Common myeloid progenitor, CD34-positive (primary cell): ENCODE measurements around the gene MAN1A2.

Source experiments
- CTCF ChIA-PET: fragments of 350-600 bp; sonication (Branson Sonifier 250); formaldehyde crosslinking; loops from one replicate; lab custom pipeline; 2021; ENCODE audit warnings: antibody characterized with exemption; lab: Charles Lee
- POLR2A ChIA-PET: fragments of 350-600 bp; sonication (Branson Sonifier 250); formaldehyde crosslinking; loops from one replicate; lab custom pipeline; 2021; ENCODE audit warnings: antibody characterized with exemption; lab: Charles Lee
- DNase-seq, 3 donors: peaks; one replicate each; pipeline versions ENCODE4 v3.0.0 to v3.0.0-alpha.2; 2013
- H3K27ac ChIP-seq, 2 experiments: 1 replicate in 1 of 2; 2 replicates in 1 of 2; pipeline ENCODE4 v1.7.0; 2013; ENCODE audit warnings: inconsistent platforms in 2 of 2, low read length in 2 of 2, mild to moderate bottlenecking in 2 of 2, low read depth in 1 of 2, moderate library complexity in 1 of 2; ENCODE audit not compliant: severe bottlenecking in 2 of 2, insufficient read depth in 1 of 2, poor library complexity in 1 of 2
- H3K27me3 ChIP-seq, 5 experiments: replicated peaks in 2 of 5; 1 replicate in 3 of 5; 2 replicates in 2 of 5; pipeline versions ENCODE4 v1.6.1 to v1.7.0; 2013; ENCODE audit warnings: low read length in 4 of 5, mild to moderate bottlenecking in 2 of 5, moderate library complexity in 2 of 5, inconsistent platforms in 1 of 5; ENCODE audit not compliant: insufficient read depth in 5 of 5, control insufficient read depth in 4 of 5
- H3K36me3 ChIP-seq, 4 experiments: 1 replicate in 2 of 4; 2 replicates in 2 of 4; pipeline versions ENCODE4 v1.6.1 to v1.7.0; 2013; ENCODE audit warnings: low read length in 3 of 4, control low read depth in 1 of 4, mild to moderate bottlenecking in 1 of 4; ENCODE audit not compliant: control insufficient read depth in 4 of 4, insufficient read depth in 4 of 4
- H3K4me1 ChIP-seq, 4 experiments: 1 replicate in 3 of 4; 2 replicates in 1 of 4; pipeline versions ENCODE4 v1.6.1 to v1.7.1; 2013; ENCODE audit warnings: low read length in 3 of 4, mild to moderate bottlenecking in 3 of 4, control low read depth in 1 of 4, inconsistent platforms in 1 of 4, moderate library complexity in 1 of 4; ENCODE audit not compliant: control insufficient read depth in 4 of 4, insufficient read depth in 4 of 4; ENCODE audit errors: control extremely low read depth in 1 of 4
- H3K4me3 ChIP-seq, 7 experiments: 1 replicate in 4 of 7; 2 replicates in 3 of 7; pipeline versions ENCODE4 v1.5.1 to v1.7.0; 2013; ENCODE audit warnings: mild to moderate bottlenecking in 7 of 7, low read length in 6 of 7, moderate library complexity in 6 of 7, inconsistent platforms in 2 of 7, low read depth in 2 of 7, control low read depth in 1 of 7; ENCODE audit not compliant: insufficient read depth in 4 of 7, control insufficient read depth in 1 of 7; ENCODE audit errors: extremely low read depth in 1 of 7
- H3K9me3 ChIP-seq, 5 experiments: 1 replicate in 4 of 5; 2 replicates in 1 of 5; pipeline versions ENCODE4 v1.6.1 to v1.7.1; 2013; ENCODE audit warnings: low read length in 4 of 5, mild to moderate bottlenecking in 2 of 5, inconsistent platforms in 1 of 5, low read depth in 1 of 5, moderate library complexity in 1 of 5; ENCODE audit not compliant: control insufficient read depth in 4 of 5, insufficient read depth in 2 of 5; ENCODE audit errors: control extremely low read depth in 1 of 5
- WGBS: methylation state at CpG from one replicate; pipeline ENCODE4 v1.1.5; 2013; ENCODE audit not compliant: insufficient coverage; 5-methylcytosine and 5-hydroxymethylcytosine counted together

Gene MAN1A2

DNA sequence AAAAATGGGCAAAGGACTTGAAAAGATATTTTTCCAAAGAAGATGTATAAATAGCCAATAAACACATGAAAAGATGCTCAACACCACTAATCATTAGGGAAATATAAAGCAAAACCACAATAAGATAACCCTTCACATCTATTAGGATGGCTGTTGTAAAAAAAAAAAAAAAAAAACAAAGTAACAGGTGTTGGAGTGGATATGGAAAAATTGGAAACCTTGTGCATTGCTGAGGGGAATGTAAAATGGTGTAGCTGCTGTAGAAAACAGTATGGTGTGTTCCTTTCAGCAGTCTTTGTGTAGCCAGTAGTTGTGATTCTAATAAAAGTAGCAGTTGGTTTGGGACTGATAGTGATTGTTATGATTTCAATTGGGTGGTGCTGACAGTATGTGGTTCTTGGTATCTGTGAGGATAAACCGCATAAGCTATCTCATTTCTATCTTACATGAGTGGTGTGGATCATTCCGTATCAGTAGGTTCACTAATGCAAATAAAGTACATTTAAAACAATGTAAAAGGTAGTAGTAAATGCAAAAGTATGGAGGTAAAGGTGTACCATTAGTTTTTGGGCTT, 19.9 kb downstream of the MAN1A2 start:
- peaks cover 0 to 2% (median 0%) of the 10 kb centered on the region in 4 experiments for H3K36me3 ChIP-seq
- DNase-seq = no peak
- H3K4me1 ChIP-seq = peaks cover 0 to 6% (median 0%) of the 10 kb centered on the region in 4 experiments
- H3K9me3 ChIP-seq = peaks cover 0 to 23% (median 4%) of the 10 kb centered on the region in 5 experiments
- H3K27me3 ChIP-seq = no peaks in the 10 kb centered on the region
- POLR2A ChIA-PET = no interaction called here
- H3K27ac ChIP-seq = no peak overlapping the region
- CTCF ChIA-PET = no interaction called here
- H3K4me3 ChIP-seq = no peak overlapping the region
- WGBS = no CpG with 5 or more reads among the region's 2 CpGs

DNA sequence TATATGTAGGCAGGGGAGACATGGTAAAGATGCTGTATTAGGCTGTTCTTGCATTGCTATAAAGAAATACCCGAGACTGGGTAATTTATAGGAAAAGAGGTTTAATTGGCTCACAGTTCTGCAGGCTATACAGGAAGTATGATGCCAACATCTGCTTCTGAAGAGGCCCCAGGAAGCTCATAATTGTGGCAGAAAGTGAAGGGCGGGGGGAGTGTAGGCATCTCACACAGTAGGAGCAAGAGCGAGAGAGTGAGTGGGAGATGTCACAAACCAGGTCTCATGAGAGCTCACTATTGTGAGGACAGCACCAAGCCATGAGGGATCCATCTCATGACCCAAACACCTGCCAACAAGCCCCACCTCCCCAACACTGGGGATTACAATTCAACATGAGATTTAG, 21.1 kb downstream of the MAN1A2 start:
- peak in 1 of 3 donors; percentile 25 for DNase-seq
- H3K4me3 ChIP-seq = no peak overlapping the region
- ChIA-PET POLR2A (no interaction called here), CTCF (no interaction called here)
- H3K4me1 ChIP-seq = peaks cover 0 to 6% (median 0%) of the 10 kb centered on the region in 4 experiments
- H3K27ac ChIP-seq = no peak overlapping the region
- peaks cover 0 to 2% (median 0%) of the 10 kb centered on the region in 4 experiments for H3K36me3 ChIP-seq
- WGBS = 73% methylated on average over 1 of the region's 3 CpGs
- peaks cover 0 to 16% (median 3%) of the 10 kb centered on the region in 5 experiments for H3K9me3 ChIP-seq
- H3K27me3 ChIP-seq = no peaks in the 10 kb centered on the region

GRCh38 chr1:117389284-117389683, 22.0 kb downstream of the MAN1A2 start:
- ChIA-PET POLR2A (no interaction called here), CTCF (no interaction called here)
- Histone ChIP-seq H3K4me1 (peaks cover 0 to 6% (median 0%) of the 10 kb centered on the region in 4 experiments), H3K27ac (no peak overlapping the region), H3K4me3 (no peak overlapping the region), H3K9me3 (peaks cover 0 to 9% (median 0%) of the 10 kb centered on the region in 5 experiments), H3K36me3 (peaks cover 0 to 2% (median 0%) of the 10 kb centered on the region in 4 experiments), H3K27me3 (no peaks in the 10 kb centered on the region)
- 90% methylated on average over 3 of the region's 3 CpGs for whole genome bisulfite sequencing
- DNase-seq = no peak

DNA sequence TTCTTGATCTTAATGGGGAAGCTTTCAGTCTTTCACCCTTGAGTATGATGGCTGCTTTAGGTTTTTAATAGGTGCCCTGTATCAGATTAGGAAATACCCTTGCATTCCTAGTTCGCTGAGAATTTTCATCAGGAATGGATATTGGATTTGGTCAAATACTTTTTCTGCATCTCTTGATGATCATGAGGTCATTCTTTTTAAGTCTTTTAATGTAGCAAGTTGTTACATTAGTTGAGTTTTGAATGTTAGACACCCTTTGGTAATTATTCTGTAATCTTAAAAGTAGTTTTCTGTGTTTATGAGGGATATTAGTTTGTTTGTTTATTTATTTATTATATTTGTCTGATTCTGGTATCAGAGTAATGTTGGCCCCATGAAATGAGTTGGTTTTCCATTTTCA, 22.5 kb downstream of the MAN1A2 start:
- Histone ChIP-seq H3K9me3 (peaks cover 0 to 4% (median 0%) of the 10 kb centered on the region in 5 experiments), H3K27ac (no peak overlapping the region), H3K4me1 (peaks cover 0 to 6% (median 0%) of the 10 kb centered on the region in 4 experiments), H3K36me3 (peaks cover 0 to 2% (median 0%) of the 10 kb centered on the region in 4 experiments), H3K4me3 (no peak overlapping the region), H3K27me3 (no peaks in the 10 kb centered on the region)
- ChIA-PET POLR2A (no interaction called here), CTCF (no interaction called here)
- 86% methylated on average over 1 of the region's 1 CpG for WGBS
- no peak for DNase-seq

DNA sequence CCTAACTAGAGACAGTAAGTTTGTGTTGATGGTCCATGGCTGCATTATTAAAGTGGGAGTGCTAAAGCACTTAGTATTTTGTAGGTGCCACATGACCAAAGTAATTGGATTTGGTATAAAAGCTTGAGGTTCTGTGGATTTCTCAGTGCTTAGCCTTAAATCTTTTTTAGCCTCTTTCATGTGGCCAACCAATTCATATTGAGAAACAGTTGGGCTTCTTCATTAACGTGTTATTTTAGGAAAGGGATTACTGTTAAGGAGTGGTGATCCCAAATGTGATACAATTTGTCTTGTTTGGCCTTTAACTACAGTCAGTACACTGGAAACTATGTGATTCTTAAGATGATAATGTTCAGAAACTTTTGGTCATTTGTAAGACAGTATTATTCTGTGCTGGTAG, 25.5 kb downstream of the MAN1A2 start:
- 60% methylated on average over 1 of the region's 1 CpG for WGBS
- Histone ChIP-seq H3K9me3 (peaks cover 0 to 2% (median 0%) of the 10 kb centered on the region in 5 experiments), H3K4me1 (peaks cover 0 to 6% (median 0%) of the 10 kb centered on the region in 4 experiments), H3K27ac (no peak overlapping the region), H3K36me3 (peaks cover 0 to 3% (median 0%) of the 10 kb centered on the region in 4 experiments), H3K4me3 (no peak overlapping the region), H3K27me3 (no peaks in the 10 kb centered on the region)
- CTCF ChIA-PET = no interaction called here
- POLR2A ChIA-PET = no interaction called here
- DNase-seq = no peak

DNA sequence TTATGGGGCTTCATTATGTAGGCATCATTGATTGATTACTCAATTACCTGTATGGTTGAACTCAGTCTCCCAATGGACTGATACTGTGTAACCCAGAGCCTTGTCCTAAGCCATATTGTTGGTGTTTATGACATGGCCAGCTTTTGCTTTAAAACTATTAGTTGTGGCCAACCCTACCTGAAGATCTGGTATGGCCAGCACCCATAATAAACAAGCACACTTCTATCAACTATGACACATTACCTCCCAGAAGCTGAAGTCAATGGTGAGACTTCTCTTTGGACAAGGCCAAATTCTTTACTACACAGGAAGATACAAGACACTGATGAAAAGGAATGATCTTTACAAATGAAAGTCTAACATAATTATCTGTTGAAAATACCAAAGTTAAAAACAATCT, 28.8 kb downstream of the MAN1A2 start:
- no peak overlapping the region for H3K4me3 ChIP-seq
- ChIA-PET CTCF (no interaction called here), POLR2A (no interaction called here)
- peaks cover 0 to 6% (median 0%) of the 10 kb centered on the region in 5 experiments for H3K9me3 ChIP-seq
- DNase-seq = no peak
- H3K27ac ChIP-seq = no peak overlapping the region
- peaks cover 0 to 3% (median 0%) of the 10 kb centered on the region in 4 experiments for H3K36me3 ChIP-seq
- H3K27me3 ChIP-seq = no peaks in the 10 kb centered on the region
- no peaks in the 10 kb centered on the region for H3K4me1 ChIP-seq

- no peak for DNase-seq
- Histone ChIP-seq H3K4me1 (no peaks in the 10 kb centered on the region), H3K27ac (no peak overlapping the region), H3K36me3 (peaks cover 0 to 3% (median 0%) of the 10 kb centered on the region in 4 experiments), H3K4me3 (no peak overlapping the region), H3K9me3 (peaks cover 0 to 11% (median 0%) of the 10 kb centered on the region in 5 experiments), H3K27me3 (no peaks in the 10 kb centered on the region)
- POLR2A ChIA-PET = no interaction called here
- CTCF ChIA-PET = no interaction called here
Measured at GRCh38 chr1:117396636-117397035, 29.4 kb downstream of the MAN1A2 start.
